ENCODE data around the gene OSBP2.

OSBP2 gene

GRCh38 chr22:30701872-30702271, 7.2 kb downstream of the OSBP2 start (continued):
- TF ChIP-seq CREB5 (CRISPR knock-in tag; IDR thresholded peaks at IDR 0.05; ENCODE audit: low read depth) (no peak), POU6F1 (CRISPR knock-in tag; IDR thresholded peaks at IDR 0.05; ENCODE audit: borderline replicate concordance, low read depth) (no peak), RARB (CRISPR knock-in tag; IDR thresholded peaks at IDR 0.05) (no peak), BACH2 (CRISPR knock-in tag; IDR thresholded peaks at IDR 0.05; ENCODE audit: borderline replicate concordance) (no peak), ZNF565 (CRISPR knock-in tag; conservative IDR thresholded peaks at IDR 0.05; ENCODE audit: low read depth) (no peak), ESRRG (CRISPR knock-in tag; IDR thresholded peaks at IDR 0.05) (no peak), CSDC2 (CRISPR knock-in tag; IDR thresholded peaks at IDR 0.05) (no peak), CSRNP3 (CRISPR knock-in tag; IDR thresholded peaks at IDR 0.05) (no peak)

- no peak for TF ChIP-seq CSDC2 (CRISPR knock-in tag; IDR thresholded peaks at IDR 0.05)
- TF ChIP-seq ESRRG (CRISPR knock-in tag; IDR thresholded peaks at IDR 0.05): no peak
- no peak for TF ChIP-seq SNAI2 (CRISPR knock-in tag; IDR thresholded peaks at IDR 0.05)
- no peak for TF ChIP-seq GLIS3 (CRISPR knock-in tag; IDR thresholded peaks at IDR 0.05)
- TF ChIP-seq ZFP3 (CRISPR knock-in tag; IDR thresholded peaks at IDR 0.05): no peak
- no peak for TF ChIP-seq TCF4 (CRISPR knock-in tag; IDR thresholded peaks at IDR 0.05; ENCODE audit: borderline replicate concordance)
- no peak for TF ChIP-seq ZNF70 (CRISPR knock-in tag; IDR thresholded peaks at IDR 0.05)
- no peak for TF ChIP-seq POU6F1 (CRISPR knock-in tag; IDR thresholded peaks at IDR 0.05; ENCODE audit: borderline replicate concordance, low read depth)
- TF ChIP-seq ARNTL (CRISPR knock-in tag; IDR thresholded peaks at IDR 0.05; ENCODE audit: borderline replicate concordance, low read depth): no peak
- no peak for TF ChIP-seq BACH2 (CRISPR knock-in tag; IDR thresholded peaks at IDR 0.05; ENCODE audit: borderline replicate concordance)
- TF ChIP-seq PATZ1 (CRISPR knock-in tag; IDR thresholded peaks at IDR 0.05; ENCODE audit: borderline replicate concordance): no peak
- TF ChIP-seq CSRNP3 (CRISPR knock-in tag; IDR thresholded peaks at IDR 0.05): no peak
- TF ChIP-seq CREB5 (CRISPR knock-in tag; IDR thresholded peaks at IDR 0.05; ENCODE audit: low read depth): no peak
- TF ChIP-seq RARB (CRISPR knock-in tag; IDR thresholded peaks at IDR 0.05): no peak
- TF ChIP-seq OSR1 (CRISPR knock-in tag; IDR thresholded peaks at IDR 0.05): no peak
- no peak for TF ChIP-seq TSHZ2 (CRISPR knock-in tag; IDR thresholded peaks at IDR 0.05)
- ATAC-seq: no peak
Measured at GRCh38 chr22:30702856-30703255, 8.2 kb downstream of the OSBP2 start.

Data from SK-N-SH treated with all-trans-retinoic acid at 6 μM for 48 hours (cell line).